Measurements from ENCODE around the gene OTUB2. TPM values are rescaled to one million over a fixed set of nuclear protein-coding genes. Genes with fewer than 3 reads are reported as not detected.

The OTUB2 gene
- total RNA-seq, 1 experiment from 2014 or later: 7.7 TPM

DNA sequence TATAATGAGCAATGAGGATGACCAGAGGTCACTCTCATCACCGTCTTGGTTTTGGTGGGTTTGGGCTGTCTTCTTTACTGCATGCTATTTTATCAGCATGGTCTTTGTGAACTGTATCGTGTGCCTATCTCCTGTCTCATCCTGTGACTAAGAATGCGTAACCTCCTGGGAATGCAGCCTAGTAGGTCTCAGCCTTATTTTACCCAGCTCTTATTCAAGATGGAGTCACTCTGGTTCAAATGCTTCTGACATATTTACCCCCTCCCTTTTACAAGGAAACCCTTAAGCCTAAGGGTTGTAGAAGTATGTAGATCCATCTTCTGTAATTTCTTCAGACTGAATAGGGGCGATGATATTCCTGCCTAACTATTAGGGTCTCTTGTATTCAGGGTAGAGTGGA is 63.3 kb downstream of the OTUB2 start:
- DNase-seq: peak; percentile 31
- H3K27me3 ChIP-seq (ENCODE audit: low read length): no peaks in the 10 kb centered on the region
- intact Hi-C loops (cut with micrococcal nuclease): no loop called here
- no peak overlapping the region for H3K4me3 ChIP-seq (ENCODE audit: low read length)
- H3K36me3 ChIP-seq (ENCODE audit: low read depth, low read length): no peaks in the 10 kb centered on the region
- H4K20me1 ChIP-seq (ENCODE audit: low read length): no peaks in the 10 kb centered on the region
- H3F3A ChIP-seq (ENCODE audit: low read length, unreplicated experiment): no peaks in the 10 kb centered on the region
- no TSS peak for BruUV-seq (replicated peaks)
- POLR2A ChIA-PET (ENCODE audit: unreplicated experiment): interaction anchor here (0.6 kb wide), 1 partner anchor 1254 kb away, joined by 5 read pairs; no protein-coding TSS in a partner anchor
- H3K27ac ChIP-seq (ENCODE audit: low read length): no peak overlapping the region
- H2AFZ ChIP-seq (ENCODE audit: low read length): no peak overlapping the region
- H3K79me2 ChIP-seq (ENCODE audit: low read length): no peaks in the 10 kb centered on the region
- no peaks in the 10 kb centered on the region for H3K9me2 ChIP-seq (replicated peaks; ENCODE audit: low read length)
- TF ChIP-seq EZH2phosphoT487 (IDR thresholded peaks at IDR 0.05; ENCODE audit: borderline replicate concordance, low read length) (no peak), EZH2 (IDR thresholded peaks at IDR 0.05; ENCODE audit: low read length, unreplicated experiment) (no peak)
- TF ChIP-seq, protein P1, sequence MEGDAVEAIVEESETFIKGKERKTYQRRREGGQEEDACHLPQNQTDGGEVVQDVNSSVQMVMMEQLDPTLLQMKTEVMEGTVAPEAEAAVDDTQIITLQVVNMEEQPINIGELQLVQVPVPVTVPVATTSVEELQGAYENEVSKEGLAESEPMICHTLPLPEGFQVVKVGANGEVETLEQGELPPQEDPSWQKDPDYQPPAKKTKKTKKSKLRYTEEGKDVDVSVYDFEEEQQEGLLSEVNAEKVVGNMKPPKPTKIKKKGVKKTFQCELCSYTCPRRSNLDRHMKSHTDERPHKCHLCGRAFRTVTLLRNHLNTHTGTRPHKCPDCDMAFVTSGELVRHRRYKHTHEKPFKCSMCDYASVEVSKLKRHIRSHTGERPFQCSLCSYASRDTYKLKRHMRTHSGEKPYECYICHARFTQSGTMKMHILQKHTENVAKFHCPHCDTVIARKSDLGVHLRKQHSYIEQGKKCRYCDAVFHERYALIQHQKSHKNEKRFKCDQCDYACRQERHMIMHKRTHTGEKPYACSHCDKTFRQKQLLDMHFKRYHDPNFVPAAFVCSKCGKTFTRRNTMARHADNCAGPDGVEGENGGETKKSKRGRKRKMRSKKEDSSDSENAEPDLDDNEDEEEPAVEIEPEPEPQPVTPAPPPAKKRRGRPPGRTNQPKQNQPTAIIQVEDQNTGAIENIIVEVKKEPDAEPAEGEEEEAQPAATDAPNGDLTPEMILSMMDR (conservative IDR thresholded peaks at IDR 0.05; ENCODE audit: low read depth, low read length): no peak
- CTCF ChIA-PET: no interaction called here
- peaks cover 14% of the 10 kb centered on the region for H3K4me1 ChIP-seq (ENCODE audit: insufficient read depth, low read length)
- H3K4me2 ChIP-seq (ENCODE audit: low read length): no peak overlapping the region
- no peaks in the 10 kb centered on the region for H3K9me3 ChIP-seq (ENCODE audit: low read length)
- no peak overlapping the region for H3K9ac ChIP-seq (ENCODE audit: low read length)
- no peak for ATAC-seq

- Histone ChIP-seq H4K20me1 (ENCODE audit: low read length) (no peaks in the 10 kb centered on the region), H3K4me1 (ENCODE audit: insufficient read depth, low read length) (peaks cover 11% of the 10 kb centered on the region), H3K27ac (ENCODE audit: low read length) (no peak overlapping the region), H3K36me3 (ENCODE audit: low read depth, low read length) (no peaks in the 10 kb centered on the region), H3K9ac (ENCODE audit: low read length) (no peak overlapping the region), H2AFZ (ENCODE audit: low read length) (no peak overlapping the region), H3K27me3 (ENCODE audit: low read length) (no peaks in the 10 kb centered on the region), H3K4me3 (ENCODE audit: low read length) (no peak overlapping the region), H3K9me3 (ENCODE audit: low read length) (no peaks in the 10 kb centered on the region), H3F3A (ENCODE audit: low read length, unreplicated experiment) (no peaks in the 10 kb centered on the region), H3K4me2 (ENCODE audit: low read length) (no peak overlapping the region), H3K79me2 (ENCODE audit: low read length) (no peaks in the 10 kb centered on the region), H3K9me2 (replicated peaks; ENCODE audit: low read length) (no peaks in the 10 kb centered on the region)
- TF ChIP-seq EZH2 (IDR thresholded peaks at IDR 0.05; ENCODE audit: low read length, unreplicated experiment) (no peak), EZH2phosphoT487 (IDR thresholded peaks at IDR 0.05; ENCODE audit: borderline replicate concordance, low read length) (no peak)
- TF ChIP-seq, protein P1 (conservative IDR thresholded peaks at IDR 0.05; ENCODE audit: low read depth, low read length): no peak
- DNase-seq (no peak), ATAC-seq (no peak)
- ChIA-PET CTCF (no interaction called here), POLR2A (ENCODE audit: unreplicated experiment) (no interaction called here)
- intact Hi-C loops (cut with micrococcal nuclease): no loop called here
- BruUV-seq (replicated peaks): no TSS peak
Measured at GRCh38 chr14:94093418-94093817, 67.3 kb downstream of the OTUB2 start.

DNA sequence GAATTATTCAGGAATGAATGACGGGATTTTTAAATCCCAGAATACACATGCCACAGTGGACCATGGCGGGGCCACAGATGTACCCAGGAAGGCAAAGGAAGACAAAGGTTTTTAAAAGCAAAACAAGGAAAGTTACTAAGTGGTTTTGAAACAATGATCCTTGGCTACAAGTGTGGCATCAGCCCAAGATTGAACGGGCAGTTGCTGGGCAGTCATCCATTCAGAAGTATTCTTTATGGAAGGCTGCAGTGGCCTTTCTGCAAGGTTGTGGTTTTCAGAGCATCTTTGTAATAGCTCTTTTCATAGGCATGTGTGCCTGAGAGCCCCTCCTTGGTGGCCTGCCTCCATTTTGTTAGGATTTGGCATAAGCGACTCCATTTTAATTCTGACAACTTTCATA is 71.0 kb downstream of the OTUB2 start:
- intact Hi-C loops (cut with micrococcal nuclease): no loop called here
- no peaks in the 10 kb centered on the region for H3K36me3 ChIP-seq (ENCODE audit: low read depth, low read length)
- no peaks in the 10 kb centered on the region for H3F3A ChIP-seq (ENCODE audit: low read length, unreplicated experiment)
- H3K79me2 ChIP-seq (ENCODE audit: low read length): no peaks in the 10 kb centered on the region
- no TSS peak for BruUV-seq (replicated peaks)
- DNase-seq: no peak
- POLR2A ChIA-PET (ENCODE audit: unreplicated experiment): no interaction called here
- CTCF ChIA-PET: no interaction called here
- no peaks in the 10 kb centered on the region for H3K4me1 ChIP-seq (ENCODE audit: insufficient read depth, low read length)
- TF ChIP-seq, protein P1 (conservative IDR thresholded peaks at IDR 0.05; ENCODE audit: low read depth, low read length): no peak
- no peak for TF ChIP-seq EZH2phosphoT487 (IDR thresholded peaks at IDR 0.05; ENCODE audit: borderline replicate concordance, low read length)
- TF ChIP-seq EZH2 (IDR thresholded peaks at IDR 0.05; ENCODE audit: low read length, unreplicated experiment): no peak
- no peaks in the 10 kb centered on the region for H3K9me3 ChIP-seq (ENCODE audit: low read length)
- no peak overlapping the region for H2AFZ ChIP-seq (ENCODE audit: low read length)
- ATAC-seq: no peak
- no peaks in the 10 kb centered on the region for H4K20me1 ChIP-seq (ENCODE audit: low read length)
- no peaks in the 10 kb centered on the region for H3K27me3 ChIP-seq (ENCODE audit: low read length)
- H3K9me2 ChIP-seq (replicated peaks; ENCODE audit: low read length): no peaks in the 10 kb centered on the region
- no peak overlapping the region for H3K9ac ChIP-seq (ENCODE audit: low read length)
- no peak overlapping the region for H3K27ac ChIP-seq (ENCODE audit: low read length)
- no peak overlapping the region for H3K4me2 ChIP-seq (ENCODE audit: low read length)
- no peak overlapping the region for H3K4me3 ChIP-seq (ENCODE audit: low read length)

Other genes starting within 250 kb of the OTUB2 start
- gene PRIMA1, start 237.9 kb upstream of the OTUB2 start, total RNA-seq (2014; rRNA removed): 0.04 TPM in 1 of 2 replicates, not detected in the other
- gene FAM181A, start 99.0 kb upstream of the OTUB2 start, total RNA-seq (2014; rRNA removed): not detected in 2 replicates
- gene ASB2, start 49.8 kb upstream of the OTUB2 start, total RNA-seq (2014; rRNA removed): 0.12 and 0.22 TPM in 2 replicates
- gene CCDC197, start 29.0 kb upstream of the OTUB2 start, total RNA-seq (2014; rRNA removed): not detected in 2 replicates
- 120 and 126 TPM in 2 replicates for gene DDX24, start 54.9 kb downstream of the OTUB2 start, total RNA-seq (2014; rRNA removed)
- gene IFI27L1, start 55.0 kb downstream of the OTUB2 start, total RNA-seq (2014; rRNA removed): 7.8 and 16.9 TPM in 2 replicates
- gene IFI27, start 84.4 kb downstream of the OTUB2 start, total RNA-seq (2014; rRNA removed): 4.3 TPM in 1 of 2 replicates, not detected in the other
- 29.3 and 42.7 TPM in 2 replicates for gene IFI27L2, start 103.3 kb downstream of the OTUB2 start, total RNA-seq (2014; rRNA removed)
- 0.11 TPM in 1 of 2 replicates, not detected in the other for gene PPP4R4, start 148.0 kb downstream of the OTUB2 start, total RNA-seq (2014; rRNA removed)

Measured in PC-3 (cell line).